IMR-90 (cell line): ENCODE data around the gene CHRM1. TPM values are rescaled to one million over a fixed set of nuclear protein-coding genes. Genes with fewer than 3 reads are reported as not detected.

Experiments
- ATAC-seq: fragments of 200-7000 bp; cut with Tn5 transposase; 2 replicates; pipeline ENCODE4 v1.9.1; 2020; ENCODE audit warnings: low read depth, mild to moderate bottlenecking, moderate library complexity
- BruUV-seq: library from RNA; stranded (reverse); fragments of 400-500 nt; replicated peaks from 2 replicates; lab custom pipeline; 2021; lab: Mats Ljungman, UMichigan
- CTCF ChIA-PET: fragments of 300-600 bp; formaldehyde crosslinking; extraction: SDS; loops from one replicate; lab custom pipeline; 2021; ENCODE audit warnings: antibody characterized with exemption; lab: Yijun Ruan, JAX
- POLR2A ChIA-PET: fragments of 300-600 bp; sonication (Branson Sonifier 250); formaldehyde crosslinking; loops from one replicate; lab custom pipeline; 2022; ENCODE audit warnings: antibody characterized with exemption; ENCODE audit not compliant: unreplicated experiment; lab: Charles Lee
- DNase-seq: peaks from one replicate; pipeline ENCODE4 v3.0.0; 2013
- H2AFZ ChIP-seq: replicated peaks from 2 replicates; pipeline ENCODE3; 2013; ENCODE audit warnings: low read length, mild to moderate bottlenecking; ENCODE audit not compliant: poor library complexity
- H2AK5ac ChIP-seq: 2 replicates; pipeline ENCODE4 v1.6.1; 2013; ENCODE audit warnings: low read depth, low read length, inconsistent platforms
- H2AK9ac ChIP-seq: replicated peaks from 2 replicates; pipeline ENCODE3; 2013; ENCODE audit warnings: mild to moderate bottlenecking, low read depth, low read length, moderate library complexity; ENCODE audit not compliant: poor library complexity
- H2BK120ac ChIP-seq: 2 replicates; pipeline ENCODE4 v1.6.1; 2013; ENCODE audit warnings: low read depth, low read length, inconsistent platforms
- H2BK15ac ChIP-seq: 3 replicates; pipeline ENCODE4 v1.6.1; 2013; ENCODE audit warnings: low read depth, low read length, inconsistent platforms
- H2BK20ac ChIP-seq: 2 replicates; pipeline ENCODE4 v1.6.1; 2013; ENCODE audit warnings: low read depth, mild to moderate bottlenecking, inconsistent platforms, low read length, moderate library complexity
- H2BK5ac ChIP-seq: 2 replicates; pipeline ENCODE4 v1.6.1; 2013; ENCODE audit warnings: mild to moderate bottlenecking, low read depth, low read length, inconsistent platforms; ENCODE audit not compliant: poor library complexity, severe bottlenecking
- H3K14ac ChIP-seq: replicated peaks from 2 replicates; pipeline ENCODE4 v1.6.1; 2013; ENCODE audit warnings: low read depth, low read length, inconsistent platforms
- H3K18ac ChIP-seq: 2 replicates; pipeline ENCODE4 v1.6.1; 2013; ENCODE audit warnings: low read depth, low read length, control low read depth
- H3K23ac ChIP-seq: 2 replicates; pipeline ENCODE4 v1.6.1; 2013; ENCODE audit warnings: low read depth, low read length, inconsistent platforms
- H3K27ac ChIP-seq: 2 replicates; pipeline ENCODE4 v1.5.1; 2013; ENCODE audit warnings: mild to moderate bottlenecking, control low read depth, low read length; ENCODE audit not compliant: insufficient read depth
- H3K27me3 ChIP-seq: 2 replicates; pipeline ENCODE4 v1.6.1; 2013; ENCODE audit warnings: low read length; ENCODE audit not compliant: control insufficient read depth, insufficient read depth
- H3K36me3 ChIP-seq: 2 replicates; pipeline ENCODE4 v1.6.1; 2013; ENCODE audit warnings: low read length, mixed read lengths; ENCODE audit not compliant: control insufficient read depth, insufficient read depth
- H3K4ac ChIP-seq: 2 replicates; pipeline ENCODE4 v1.6.1; 2013; ENCODE audit warnings: low read depth, low read length, inconsistent platforms
- H3K4me1 ChIP-seq: 2 replicates; pipeline ENCODE4 v1.6.1; 2013; ENCODE audit warnings: low read length, mixed read lengths; ENCODE audit not compliant: control insufficient read depth, insufficient read depth
- H3K4me2 ChIP-seq: 2 replicates; pipeline ENCODE4 v1.6.1; 2013; ENCODE audit warnings: low read depth, mild to moderate bottlenecking, control low read depth, low read length, moderate library complexity
- H3K4me3 ChIP-seq: 2 replicates; pipeline ENCODE4 v1.5.1; 2013; ENCODE audit warnings: low read depth, mild to moderate bottlenecking, control low read depth, low read length, moderate library complexity; ENCODE audit not compliant: insufficient read depth
- H3K56ac ChIP-seq: 2 replicates; pipeline ENCODE4 v1.6.1; 2013; ENCODE audit warnings: low read length, inconsistent platforms; ENCODE audit not compliant: insufficient read depth; ENCODE audit errors: extremely low read depth
- H3K79me1 ChIP-seq, 2 experiments: 2 replicates each; pipeline ENCODE4 v1.6.1; 2013; ENCODE audit warnings: low read length in 2 of 2, inconsistent platforms in 1 of 2, low read depth in 1 of 2
- H3K9ac ChIP-seq: 2 replicates; pipeline ENCODE4 v1.6.1; 2013; ENCODE audit warnings: low read depth, low read length, control low read depth
- H3K9me1 ChIP-seq: 2 replicates; pipeline ENCODE4 v1.6.1; 2013; ENCODE audit warnings: low read length, inconsistent platforms; ENCODE audit not compliant: insufficient read depth
- H3K9me3 ChIP-seq: 2 replicates; pipeline ENCODE4 v1.6.1; 2013; ENCODE audit warnings: low read length; ENCODE audit not compliant: control insufficient read depth, insufficient read depth
- H4K20me1 ChIP-seq: 2 replicates; pipeline ENCODE4 v1.6.1; 2013; ENCODE audit warnings: low read length, inconsistent platforms; ENCODE audit not compliant: insufficient read depth
- H4K5ac ChIP-seq: 2 replicates; pipeline ENCODE4 v1.6.1; 2013; ENCODE audit warnings: mild to moderate bottlenecking, low read depth, low read length, control low read depth
- H4K8ac ChIP-seq, 2 experiments: 2 replicates each; pipeline ENCODE4 v1.6.1; 2013; ENCODE audit warnings: low read depth in 2 of 2, low read length in 2 of 2, control low read depth in 1 of 2, inconsistent platforms in 1 of 2
- H4K91ac ChIP-seq: 2 replicates; pipeline ENCODE4 v1.6.1; 2013; ENCODE audit warnings: low read depth, low read length, inconsistent platforms; ENCODE audit not compliant: insufficient read depth
- BHLHE40 ChIP-seq: fragments of 150-350 bp; IDR thresholded peaks from 2 replicates; pipeline ENCODE4 v1.6.1; 2016; ENCODE audit warnings: mild to moderate bottlenecking, low read depth, low read length
- CEBPB ChIP-seq: IDR thresholded peaks from 2 replicates; pipeline ENCODE4 v1.6.1; 2012; ENCODE audit warnings: low read depth, low read length, improper control_type of control experiment
- FOS ChIP-seq: fragments of 150-350 bp; IDR thresholded peaks from 2 replicates; pipeline ENCODE4 v1.6.1; 2016; ENCODE audit warnings: low read depth, low read length
- MAFK ChIP-seq: IDR thresholded peaks from 2 replicates; pipeline ENCODE4 v1.6.1; 2012; ENCODE audit warnings: low read depth, low read length, improper control_type of control experiment
- MAZ ChIP-seq: IDR thresholded peaks from 2 replicates; pipeline ENCODE4 v1.6.1; 2012; ENCODE audit warnings: low read depth, mild to moderate bottlenecking, low read length, improper control_type of control experiment, moderate library complexity, borderline replicate concordance
- MXI1 ChIP-seq: IDR thresholded peaks from 2 replicates; pipeline ENCODE4 v1.6.1; 2012; ENCODE audit warnings: low read depth, mild to moderate bottlenecking, low read length, moderate library complexity, borderline replicate concordance
- NFE2L2 ChIP-seq: fragments of 150-350 bp; IDR thresholded peaks from 2 replicates; pipeline ENCODE4 v1.6.1; 2016; ENCODE audit warnings: low read depth, mild to moderate bottlenecking, low read length
- POLR2A ChIP-seq: IDR thresholded peaks from 2 replicates; pipeline ENCODE4 v1.6.1; 2012; ENCODE audit warnings: mild to moderate bottlenecking, low read depth, low read length
- RAD21 ChIP-seq: IDR thresholded peaks from 2 replicates; pipeline ENCODE4 v1.6.1; 2012; ENCODE audit warnings: low read length, improper control_type of control experiment
- RFX5 ChIP-seq: IDR thresholded peaks from 2 replicates; pipeline ENCODE4 v1.8.0; 2012; ENCODE audit warnings: low read depth, mild to moderate bottlenecking, low read length, moderate library complexity
- SMC3 ChIP-seq: fragments of 150-350 bp; IDR thresholded peaks from 2 replicates; pipeline ENCODE4 v1.6.1; 2016; ENCODE audit warnings: low read depth, mild to moderate bottlenecking, antibody characterized with exemption, low read length, moderate library complexity
- USF2 ChIP-seq: fragments of 150-350 bp; IDR thresholded peaks from 2 replicates; pipeline ENCODE4 v1.6.1; 2017; ENCODE audit warnings: mild to moderate bottlenecking, antibody characterized with exemption, low read length, low read depth
- WGBS, 2 experiments: methylation state at CpG; one replicate each; pipeline versions ENCODE4 v1.1.5 to v1.1.7; 2013; ENCODE audit warnings: missing lambda C conversion rate in 2 of 2; ENCODE audit not compliant: insufficient read length in 1 of 2; ENCODE audit errors: extremely low coverage in 2 of 2; 5-methylcytosine and 5-hydroxymethylcytosine counted together
- dilution Hi-C: fragments of 300-500 bp; cut with HindIII; formaldehyde crosslinking; loops from one replicate; pipeline ENCODE4 v1.14.3; 2018; ENCODE audit warnings: low sequenced_read_pairs; ENCODE audit not compliant: unreplicated experiment
- in situ Hi-C: fragments of 300-500 bp; cut with MboI; formaldehyde crosslinking; loops from 3 replicates; pipeline ENCODE4 v1.14.3; 2019; ENCODE audit warnings: low sequenced_read_pairs, inconsistent platforms, mixed read lengths
- intact Hi-C: fragments of 100-400 bp; cut with micrococcal nuclease; formaldehyde crosslinking; loops from 2 replicates; pipeline ENCODE4 v1.10.0; 2022
- polyA plus RNA-seq, 3 experiments: library from polyadenylated mRNA; depleted of rRNA; stranded (reverse); fragments of >200 nt; gene quantifications; 2 replicates each; pipeline ENCODE4 v1.2.3, GENCODE V29; 2012; ENCODE audit warnings: low replicate concordance in 1 of 3
- total RNA-seq: library from RNA; depleted of rRNA; stranded (reverse); fragments of >200 nt; gene quantifications from 2 replicates; pipeline ENCODE4 v1.2.3, GENCODE V29; 2012

Gene CHRM1
- total and polyA plus RNA-seq, 2 of the 4 experiments (the other 2 are of a cell fraction), result not detected

GRCh38 chr11:62897311-62897710 is 23.9 kb downstream of the CHRM1 start:
- Histone ChIP-seq H4K8ac (no peak overlapping the region), H3K9ac (no peak overlapping the region), H3K4me2 (no peak overlapping the region), H2AK9ac (no peak overlapping the region), H2AK5ac (no peak overlapping the region), H3K56ac (no peak overlapping the region), H3K79me1 (no peaks in the 10 kb centered on the region), H3K14ac (no peak overlapping the region), H3K9me1 (peaks cover 2% of the 10 kb centered on the region; the same call in 1 of the 2 replicates), H3K4ac (no peak overlapping the region), H4K5ac (no peak overlapping the region), H3K4me1 (no peaks in the 10 kb centered on the region), H2BK20ac (no peak overlapping the region), H2BK120ac (no peak overlapping the region), H2BK5ac (no peak overlapping the region), H3K9me3 (no peaks in the 10 kb centered on the region), H3K23ac (no peak overlapping the region), H3K27me3 (peaks cover 10% of the 10 kb centered on the region; the same call in 1 of the 2 replicates), H3K36me3 (no peaks in the 10 kb centered on the region), H3K18ac (no peak overlapping the region), H4K91ac (no peak overlapping the region), H2BK15ac (no peak overlapping the region), H3K27ac (no peak overlapping the region), H2AFZ (no peak overlapping the region), H3K4me3 (no peak overlapping the region), H4K20me1 (no peaks in the 10 kb centered on the region)
- POLR2A ChIA-PET, result interaction anchor here (0.6 kb wide), 1 partner anchor 11 kb away, joined by 4 read pairs; no protein-coding TSS in a partner anchor
- CTCF ChIA-PET, result no interaction called here
- in situ Hi-C loops (loop anchor here (25.0 kb wide), 1 partner anchor 765 kb away; the partner anchor contains the start of gene ATL3), dilution Hi-C loops (no loop called here), intact Hi-C loops (no loop called here)
- DNase-seq (no peak), ATAC-seq (no peak)
- TF ChIP-seq RAD21, result no peak
- TF ChIP-seq POLR2A, result no peak
- no peak for TF ChIP-seq USF2
- no peak for TF ChIP-seq RFX5
- TF ChIP-seq SMC3, result no peak
- TF ChIP-seq BHLHE40, result no peak
- TF ChIP-seq CEBPB, result no peak
- TF ChIP-seq MXI1, result no peak
- no peak for TF ChIP-seq MAZ
- TF ChIP-seq NFE2L2, result no peak
- no peak for TF ChIP-seq FOS
- TF ChIP-seq MAFK, result no peak
- 13% methylated on average over 1 of the region's 2 CpGs; no CpG with 5 or more reads in 1 of the 2 experiments for WGBS, 2 experiments
- no TSS peak for BruUV-seq
